ENCODE measurements around the gene EBF3.

DNA sequence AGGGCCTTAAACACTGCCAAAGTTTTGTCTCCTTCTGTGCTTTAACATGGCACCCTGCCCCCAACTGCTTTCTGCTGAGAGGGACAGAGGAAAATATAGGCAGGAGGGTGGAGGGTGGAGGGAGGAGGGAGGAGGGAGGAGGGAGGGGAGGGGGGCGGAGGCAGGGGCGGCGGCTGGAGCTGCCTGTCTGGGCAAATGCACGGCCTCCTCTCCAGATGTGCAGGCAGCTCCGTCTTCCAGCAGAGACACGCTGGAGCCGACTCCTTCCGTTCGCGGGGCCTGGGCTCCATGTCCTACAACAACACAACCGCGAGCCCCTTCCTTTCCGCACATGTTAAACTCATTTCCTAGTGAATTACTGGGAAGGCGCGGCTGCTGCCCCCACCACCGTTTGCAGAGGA, 14.2 kb downstream of the EBF3 start:
- no peak for TF ChIP-seq EZH2phosphoT487 (IDR thresholded peaks at IDR 0.05; ENCODE audit: borderline replicate concordance, low read length)
- TF ChIP-seq, protein P1, sequence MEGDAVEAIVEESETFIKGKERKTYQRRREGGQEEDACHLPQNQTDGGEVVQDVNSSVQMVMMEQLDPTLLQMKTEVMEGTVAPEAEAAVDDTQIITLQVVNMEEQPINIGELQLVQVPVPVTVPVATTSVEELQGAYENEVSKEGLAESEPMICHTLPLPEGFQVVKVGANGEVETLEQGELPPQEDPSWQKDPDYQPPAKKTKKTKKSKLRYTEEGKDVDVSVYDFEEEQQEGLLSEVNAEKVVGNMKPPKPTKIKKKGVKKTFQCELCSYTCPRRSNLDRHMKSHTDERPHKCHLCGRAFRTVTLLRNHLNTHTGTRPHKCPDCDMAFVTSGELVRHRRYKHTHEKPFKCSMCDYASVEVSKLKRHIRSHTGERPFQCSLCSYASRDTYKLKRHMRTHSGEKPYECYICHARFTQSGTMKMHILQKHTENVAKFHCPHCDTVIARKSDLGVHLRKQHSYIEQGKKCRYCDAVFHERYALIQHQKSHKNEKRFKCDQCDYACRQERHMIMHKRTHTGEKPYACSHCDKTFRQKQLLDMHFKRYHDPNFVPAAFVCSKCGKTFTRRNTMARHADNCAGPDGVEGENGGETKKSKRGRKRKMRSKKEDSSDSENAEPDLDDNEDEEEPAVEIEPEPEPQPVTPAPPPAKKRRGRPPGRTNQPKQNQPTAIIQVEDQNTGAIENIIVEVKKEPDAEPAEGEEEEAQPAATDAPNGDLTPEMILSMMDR (conservative IDR thresholded peaks at IDR 0.05; ENCODE audit: low read depth, low read length): no peak
